Liver (tissue), 9 donors: Measurements from ENCODE around the gene ADORA2B. TPM values are rescaled to one million over a fixed set of nuclear protein-coding genes. Genes with fewer than 3 reads are reported as not detected.

Experiments used
- DNase-seq: peaks from one replicate; pipeline ENCODE4 v3.0.0-alpha.2; 2017; ENCODE audit warnings: low spot score
- H3K27ac ChIP-seq, 2 donors: one replicate each; pipeline ENCODE4 v1.7.0; 2013; ENCODE audit warnings: inconsistent platforms in 2 of 2, low read length in 2 of 2, control low read depth in 1 of 2, low read depth in 1 of 2, mild to moderate bottlenecking in 1 of 2
- H3K27me3 ChIP-seq, 4 donors: one replicate each; pipeline versions ENCODE4 v1.6.1 to v1.7.0; 2013; ENCODE audit warnings: low read length in 3 of 4, inconsistent platforms in 1 of 4, mild to moderate bottlenecking in 1 of 4, moderate library complexity in 1 of 4; ENCODE audit not compliant: control insufficient read depth in 4 of 4, insufficient read depth in 4 of 4
- H3K36me3 ChIP-seq, 4 donors: one replicate each; pipeline versions ENCODE4 v1.6.1 to v1.7.0; 2013; ENCODE audit warnings: low read length in 3 of 4, mild to moderate bottlenecking in 3 of 4, low read depth in 1 of 4, moderate library complexity in 1 of 4; ENCODE audit not compliant: control insufficient read depth in 4 of 4, insufficient read depth in 3 of 4
- H3K4me1 ChIP-seq, 4 donors: one replicate each; pipeline versions ENCODE4 v1.6.1 to v1.7.0; 2013; ENCODE audit warnings: low read length in 3 of 4, mild to moderate bottlenecking in 3 of 4, moderate library complexity in 1 of 4; ENCODE audit not compliant: control insufficient read depth in 4 of 4, insufficient read depth in 4 of 4
- H3K4me3 ChIP-seq, 3 donors: one replicate each; pipeline versions ENCODE4 v1.6.1 to v1.7.0; 2013; ENCODE audit warnings: low read length in 3 of 3, control low read depth in 1 of 3, low read depth in 1 of 3, mild to moderate bottlenecking in 1 of 3
- H3K9ac ChIP-seq, 2 donors: one replicate each; pipeline ENCODE4 v1.7.0; 2013; ENCODE audit warnings: low read length in 2 of 2, mild to moderate bottlenecking in 2 of 2, moderate library complexity in 2 of 2, control low read depth in 1 of 2, low read depth in 1 of 2
- H3K9me3 ChIP-seq, 4 donors: one replicate each; pipeline versions ENCODE4 v1.6.1 to v1.7.0; 2013; ENCODE audit warnings: low read length in 3 of 4; ENCODE audit not compliant: control insufficient read depth in 4 of 4
- ATF3 ChIP-seq: IDR thresholded peaks from 2 replicates; pipeline ENCODE4 v1.6.1; 2016; ENCODE audit warnings: antibody characterized with exemption
- CTCF ChIP-seq: fragments of 150-350 bp; IDR thresholded peaks from 2 replicates; pipeline ENCODE4 v1.5.1; 2017; ENCODE audit warnings: improper control_type of control experiment, low read depth, low read length; ENCODE audit not compliant: missing input control
- EGR1 ChIP-seq, 2 donors: IDR thresholded peaks; 2 replicates each; pipeline ENCODE4 v1.6.1; 2016 to 2018; ENCODE audit warnings: antibody characterized with exemption in 2 of 2, low read depth in 2 of 2
- FOXA1 ChIP-seq: IDR thresholded peaks from 2 replicates; pipeline ENCODE4 v1.6.1; 2016; ENCODE audit warnings: antibody characterized with exemption
- FOXA2 ChIP-seq: IDR thresholded peaks from 2 replicates; pipeline ENCODE4 v1.6.1; 2016; ENCODE audit warnings: antibody characterized with exemption
- HNF4A ChIP-seq, 2 donors: conservative IDR thresholded peaks; 2 replicates each; pipeline ENCODE4 v1.6.1; 2016; ENCODE audit warnings: antibody characterized with exemption in 2 of 2, mild to moderate bottlenecking in 2 of 2
- HNF4G ChIP-seq: IDR thresholded peaks from 2 replicates; pipeline ENCODE4 v1.6.1; 2016; ENCODE audit warnings: antibody characterized with exemption
- JUND ChIP-seq, 2 donors: IDR thresholded peaks; 2 replicates each; pipeline ENCODE4 v1.6.1; 2016; ENCODE audit warnings: antibody characterized with exemption in 2 of 2
- MAX ChIP-seq: IDR thresholded peaks from 2 replicates; pipeline ENCODE4 v1.6.1; 2016; ENCODE audit warnings: antibody characterized with exemption
- RAD21 ChIP-seq, 2 donors: IDR thresholded peaks; 2 replicates each; pipeline ENCODE4 v1.6.1; 2016; ENCODE audit warnings: antibody characterized with exemption in 2 of 2, mild to moderate bottlenecking in 2 of 2
- REST ChIP-seq: IDR thresholded peaks from 2 replicates; pipeline ENCODE4 v1.6.1; 2016; ENCODE audit warnings: antibody characterized with exemption, mild to moderate bottlenecking
- RXRA ChIP-seq, 2 donors: IDR thresholded peaks; 2 replicates each; pipeline ENCODE4 v1.6.1; 2017 to 2018; ENCODE audit warnings: antibody characterized with exemption in 2 of 2, mild to moderate bottlenecking in 1 of 2
- SP1 ChIP-seq: IDR thresholded peaks from 2 replicates; pipeline ENCODE4 v1.6.1; 2018; ENCODE audit warnings: antibody characterized with exemption, mild to moderate bottlenecking
- TAF1 ChIP-seq: conservative IDR thresholded peaks from 2 replicates; pipeline ENCODE4 v1.6.1; 2016; ENCODE audit warnings: antibody characterized with exemption, mild to moderate bottlenecking
- YY1 ChIP-seq: IDR thresholded peaks from 2 replicates; pipeline ENCODE4 v1.6.1; 2016; ENCODE audit warnings: antibody characterized with exemption, mild to moderate bottlenecking
- WGBS: extraction: QIAGEN DNeasy Blood & Tissue Kit; methylation state at CpG from one replicate; pipeline ENCODE4 v1.1.7; 2013; 5-methylcytosine and 5-hydroxymethylcytosine counted together
- polyA plus RNA-seq, 2 donors: library from polyadenylated mRNA; stranded (reverse) in 1 of 2; unstranded in 1 of 2; fragments of 200-250 nt in 1 of 2; fragments of >200 nt in 1 of 2; fragmentation: Nextera tagmentation in 1 of 2; extraction: Ambion mirVana in 1 of 2; gene quantifications; one replicate each; pipeline versions ENCODE4 v1.2.1 to v1.2.3, GENCODE V29; 2013 to 2015
- total RNA-seq, 2 donors: library from RNA; depleted of rRNA; stranded (reverse); fragments of >200 nt; gene quantifications; one replicate each; pipeline ENCODE4 v1.2.3, GENCODE V29; 2014
- donor health status: healthy.
- donor health status: healthy.
- donor health status: healthy.
- donor health status: healthy.
- donor health status: healthy.

Gene ADORA2B
- total and polyA plus RNA-seq, 4 donors, result 0.24 to 3.3 (median 0.28) TPM

GRCh38 chr17:16025202-16025601, 80.3 kb downstream of the ADORA2B start:
- Histone ChIP-seq H3K27me3 (no peaks in the 10 kb centered on the region), H3K9ac (no peak overlapping the region), H3K4me1 (peaks cover 0 to 4% (median 0%) of the 10 kb centered on the region in 4 donors), H3K27ac (no peak overlapping the region), H3K9me3 (no peaks in the 10 kb centered on the region), H3K4me3 (no peak overlapping the region), H3K36me3 (peaks cover 7 to 61% (median 56%) of the 10 kb centered on the region in 4 donors)
- 98% methylated on average over 1 of the region's 1 CpG for WGBS
- no peak for DNase-seq
- TF ChIP-seq FOXA1, result no peak
- no peak for TF ChIP-seq EGR1 (IDR thresholded peaks at IDR 0.05; ENCODE audit: low read depth in 2 of 2)
- no peak for TF ChIP-seq CTCF
- no peak for TF ChIP-seq FOXA2
- no peak for TF ChIP-seq RXRA (IDR thresholded peaks at IDR 0.05)
- no peak for TF ChIP-seq MAX
- TF ChIP-seq YY1, result no peak
- TF ChIP-seq SP1, result no peak
- no peak for TF ChIP-seq REST
- no peak for TF ChIP-seq TAF1
- no peak for TF ChIP-seq RAD21 (IDR thresholded peaks at IDR 0.05)
- TF ChIP-seq ATF3, result no peak
- no peak for TF ChIP-seq HNF4A (conservative IDR thresholded peaks at IDR 0.05)
- TF ChIP-seq HNF4G, result no peak
- no peak for TF ChIP-seq JUND (IDR thresholded peaks at IDR 0.05)

Other genes starting within 250 kb of the ADORA2B start
- 1 to 10 TPM; 6.8 to 7.5 TPM for gene ZNF286A, start 245.4 kb upstream of the ADORA2B start, total RNA-seq
- gene ZNF286A, start 245.4 kb upstream of the ADORA2B start, polyA plus RNA-seq, result 1 to 10 TPM; 1.1 to 1.4 TPM
- not detected for gene TBC1D26, start 212.8 kb upstream of the ADORA2B start, total RNA-seq
- gene TBC1D26, start 212.8 kb upstream of the ADORA2B start, polyA plus RNA-seq, result not detected
- gene ZSWIM7, start 54.6 kb downstream of the ADORA2B start, total RNA-seq, result 10 to 100 TPM in 1 of 2 donors, 1 to 10 TPM in 1; 7.1 to 12.8 TPM
- 10 to 100 TPM; 14.8 to 27.0 TPM for gene ZSWIM7, start 54.6 kb downstream of the ADORA2B start, polyA plus RNA-seq
- 10 to 100 TPM; 29.3 to 29.8 TPM for gene TTC19, start 54.7 kb downstream of the ADORA2B start, total RNA-seq
- gene TTC19, start 54.7 kb downstream of the ADORA2B start, polyA plus RNA-seq, result 10 to 100 TPM; 16.1 to 19.9 TPM